GM21723 (cell line): ENCODE data around the gene UBE3D.
A peak's percentile ranks its signal among the peaks of the same experiment; 100 is the strongest.
"Not testable (repeated sequence)": the region's sequence is repeated elsewhere in the genome, so short reads cannot be mapped to it uniquely, and the experiment has no call there.

Experiments used
- ATAC-seq: cut with Tn5 transposase; IDR thresholded peaks from one replicate; pipeline ENCODE4 v1.9.1; 2021; ENCODE audit warnings: mild to moderate bottlenecking, moderate library complexity; ENCODE audit not compliant: unreplicated experiment

Gene UBE3D

DNA sequence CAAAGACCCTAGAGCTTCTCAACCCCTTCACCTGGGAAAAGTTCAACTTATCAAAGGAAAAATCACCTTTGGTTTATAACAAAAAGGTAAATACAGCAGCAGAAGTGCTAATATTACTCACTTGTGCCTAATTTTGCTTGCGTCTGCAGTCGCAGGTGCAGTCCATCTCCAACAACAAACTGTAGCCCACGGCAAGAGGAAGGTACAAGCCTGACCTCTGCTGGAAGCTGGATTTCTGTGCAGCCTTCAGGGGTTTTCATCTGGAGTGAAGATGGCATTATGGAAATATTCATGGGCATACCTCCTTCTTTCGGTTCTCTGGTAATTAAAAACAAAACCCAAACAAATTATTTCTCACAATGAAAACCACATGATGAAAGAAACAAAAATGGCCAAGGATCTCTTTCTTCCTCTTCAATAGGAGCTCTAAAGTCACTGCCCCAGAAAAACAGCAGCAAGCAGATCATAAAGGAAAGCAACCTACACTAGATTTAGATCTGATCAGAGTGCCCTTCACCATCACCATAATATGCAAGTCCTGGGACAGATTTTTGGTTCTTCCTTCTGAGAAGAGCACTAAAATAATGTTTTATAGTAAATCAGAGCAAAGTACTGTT, 7.8 kb downstream of the UBE3D start:
- ATAC-seq = peak; percentile 83

DNA sequence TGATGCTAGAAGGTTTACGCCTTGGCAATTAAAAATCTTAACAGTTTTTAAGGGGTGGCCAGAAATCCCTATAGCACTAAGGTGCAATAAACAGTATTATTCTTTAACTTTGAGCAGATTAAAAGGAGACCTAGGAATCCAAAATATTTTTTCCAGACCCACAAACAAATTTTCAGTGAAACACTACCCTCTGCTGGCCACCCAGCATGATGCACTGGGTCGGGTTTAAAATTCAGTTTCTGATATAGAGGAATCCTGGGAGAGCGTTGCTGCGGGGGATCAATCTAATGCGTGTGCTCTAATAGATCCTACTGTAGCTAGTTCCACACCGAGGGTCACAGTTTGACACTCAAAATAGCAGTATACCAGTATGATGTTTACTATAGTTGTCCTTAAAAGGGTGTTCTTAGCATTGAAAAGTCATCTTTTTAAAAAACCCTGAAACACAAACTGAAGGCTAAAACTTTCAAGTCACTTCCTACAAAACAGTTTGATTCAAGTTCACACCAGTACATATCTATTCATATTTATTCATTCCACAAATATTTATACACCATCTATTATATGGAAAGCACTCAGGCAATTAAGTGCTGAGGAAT, 10.2 kb downstream of the UBE3D start:
- ATAC-seq = no peak

DNA sequence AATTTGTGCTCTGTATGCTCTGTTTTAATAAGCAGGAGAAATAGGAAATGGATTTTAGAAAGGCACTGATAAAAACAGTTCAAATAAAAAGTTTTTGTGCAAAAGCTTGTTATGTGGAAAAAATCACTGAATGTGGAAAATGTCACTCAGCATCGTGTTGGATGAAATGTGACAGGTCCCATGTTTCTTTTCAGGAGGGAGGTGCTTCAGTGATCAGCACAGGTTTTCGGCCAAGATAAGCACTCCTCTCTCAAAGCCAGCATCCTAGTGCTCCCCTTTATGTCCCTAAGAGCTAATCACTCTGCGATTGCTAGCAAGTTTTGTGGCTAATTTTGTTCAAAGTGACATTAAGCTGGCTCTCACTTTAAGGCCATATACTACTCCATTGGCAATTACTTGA, 12.0 kb downstream of the UBE3D start:
- ATAC-seq = no peak

DNA sequence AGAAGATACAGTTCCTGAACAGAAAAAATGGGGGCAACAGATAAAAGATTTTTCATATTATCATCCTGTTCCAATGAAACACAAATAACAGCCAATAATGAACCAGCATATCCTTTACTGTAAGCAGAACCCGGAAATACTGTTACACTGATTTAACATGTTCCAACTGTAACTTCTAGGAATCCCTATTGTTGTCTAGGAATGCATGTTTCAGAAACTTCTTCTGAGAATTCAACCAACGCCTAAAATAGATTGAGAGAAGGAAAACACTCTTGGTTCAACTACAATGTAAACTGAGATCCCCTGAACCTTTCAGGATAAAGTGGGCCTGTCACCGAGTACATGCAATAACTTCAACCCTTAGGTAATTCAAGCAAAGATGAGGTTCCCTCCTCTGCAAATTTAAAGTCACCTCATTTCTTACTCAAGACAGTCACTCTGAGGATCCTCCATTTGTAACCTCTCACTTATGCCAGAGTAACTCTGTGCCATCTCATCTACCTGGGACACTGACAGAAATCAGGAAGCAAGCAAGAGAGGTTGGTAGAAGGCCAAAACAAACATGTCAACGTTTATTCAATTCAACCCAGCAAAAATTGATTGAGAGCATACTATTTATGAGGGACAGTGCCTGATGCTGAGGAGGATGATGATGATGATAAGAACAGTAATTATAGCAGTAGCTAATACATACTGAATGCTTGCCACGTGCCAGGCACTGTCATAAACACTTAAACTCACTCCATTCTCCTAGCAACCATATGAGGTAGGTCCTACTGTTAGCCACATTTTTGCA, 14.1 kb downstream of the UBE3D start:
- no peak for ATAC-seq

DNA sequence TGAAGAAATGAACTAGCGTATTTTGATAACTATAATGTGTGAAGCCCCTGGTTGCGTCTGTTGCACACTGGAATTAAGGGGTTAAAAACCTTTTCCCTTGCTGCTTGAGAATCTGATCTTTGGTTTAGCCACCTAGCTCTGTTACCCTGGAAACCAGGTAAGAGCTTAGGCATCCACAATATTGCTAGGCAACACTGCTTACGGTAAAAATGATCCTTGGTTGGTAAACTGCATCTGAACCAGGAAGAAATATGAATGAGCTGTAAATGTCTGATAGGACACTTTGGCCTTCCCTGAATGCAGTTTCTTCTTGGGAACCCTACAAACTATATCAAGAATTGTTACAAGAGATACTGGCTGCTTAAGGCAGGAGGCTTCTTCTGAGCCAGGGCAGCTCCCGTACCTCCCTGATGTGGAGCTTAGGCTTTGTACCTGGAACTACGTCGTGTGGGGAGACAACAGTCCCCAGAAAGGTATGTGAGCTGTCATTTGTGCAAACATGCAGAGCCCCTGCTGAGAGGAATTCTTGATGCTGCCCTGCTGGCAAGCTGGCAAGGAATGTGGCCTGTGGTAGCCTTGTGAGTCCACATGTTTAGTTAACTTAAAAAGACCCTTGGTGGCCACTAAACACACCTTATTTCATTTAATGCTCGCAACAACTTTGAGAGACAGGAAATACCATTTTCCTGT, 18.4 kb downstream of the UBE3D start:
- no peak for ATAC-seq

DNA sequence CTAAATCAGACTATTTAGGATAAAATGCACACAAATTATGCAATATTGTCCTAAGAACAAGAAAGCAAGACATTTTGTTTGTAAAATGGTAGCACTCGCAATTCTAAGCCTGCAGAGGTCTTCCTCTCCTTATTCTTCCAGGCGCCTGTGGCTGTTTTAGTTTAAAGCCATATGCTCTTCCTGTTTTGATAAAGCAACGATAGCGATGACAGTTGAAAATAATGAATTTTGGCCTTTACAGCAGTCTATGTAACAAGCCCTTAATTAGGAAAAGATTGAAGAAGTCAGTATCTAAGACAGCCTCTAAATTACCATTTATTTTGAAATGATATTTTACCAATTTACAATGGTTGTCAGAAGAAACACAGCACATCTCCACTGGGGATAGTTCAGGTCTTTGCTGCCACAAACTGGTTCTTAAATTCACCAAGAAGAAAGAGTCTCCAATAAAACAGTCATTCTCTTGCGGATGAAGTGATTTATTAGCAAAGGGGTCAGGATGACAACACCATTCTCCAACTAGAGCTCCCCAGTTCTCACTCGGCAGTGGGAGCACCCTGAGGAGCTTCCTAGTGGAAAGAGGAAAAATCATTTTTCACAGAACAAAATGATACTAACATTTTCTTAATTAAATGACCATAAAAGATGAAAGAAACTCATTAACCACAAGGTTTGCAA, 21.4 kb downstream of the UBE3D start:
- no peak for ATAC-seq

DNA sequence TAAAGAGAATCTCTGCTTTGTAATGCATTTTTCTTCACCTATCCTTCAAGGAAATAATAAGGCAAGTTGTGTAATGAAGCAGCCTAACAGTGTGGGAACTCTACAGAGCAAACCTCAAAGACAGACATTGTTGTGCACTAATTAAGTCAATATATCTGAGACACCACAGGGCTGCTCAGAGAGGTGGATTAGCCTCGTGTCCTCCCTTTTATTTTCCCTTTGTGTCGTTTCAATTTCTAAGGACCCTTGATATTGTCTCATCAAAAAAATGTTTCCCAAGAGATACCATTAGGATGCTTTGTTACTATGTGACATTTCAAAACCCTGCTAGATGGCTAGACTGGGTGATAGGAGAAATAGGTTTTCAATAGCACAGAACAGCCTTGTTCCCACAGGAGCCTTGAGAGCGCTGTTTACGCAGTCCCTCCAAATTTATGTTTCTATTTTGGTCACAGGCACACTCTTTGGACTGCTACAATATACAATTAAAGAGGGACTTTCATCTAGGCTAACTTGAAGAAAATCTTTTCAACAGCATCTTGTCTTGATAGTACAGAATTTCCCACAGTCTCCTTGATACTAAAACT, 23.1 kb downstream of the UBE3D start:
- no peak for ATAC-seq

DNA sequence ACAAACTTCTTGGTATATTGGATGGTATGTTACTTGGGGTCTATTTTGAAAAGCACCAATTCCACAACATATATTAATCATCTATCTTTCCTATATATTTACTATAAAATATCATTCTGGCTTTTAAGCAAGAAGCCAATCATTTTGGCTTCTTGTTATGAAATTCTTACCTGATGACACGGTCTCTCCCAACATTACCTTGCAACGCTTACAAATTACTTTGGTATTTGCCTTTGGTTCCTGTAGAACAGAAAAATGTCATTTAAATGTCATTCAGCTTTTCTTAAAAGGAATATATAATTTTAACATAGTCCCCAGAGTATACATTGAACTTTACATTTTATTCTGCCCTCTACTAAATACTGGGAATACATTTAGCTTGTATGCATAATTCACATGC, 27.4 kb downstream of the UBE3D start:
- ATAC-seq = no peak

DNA sequence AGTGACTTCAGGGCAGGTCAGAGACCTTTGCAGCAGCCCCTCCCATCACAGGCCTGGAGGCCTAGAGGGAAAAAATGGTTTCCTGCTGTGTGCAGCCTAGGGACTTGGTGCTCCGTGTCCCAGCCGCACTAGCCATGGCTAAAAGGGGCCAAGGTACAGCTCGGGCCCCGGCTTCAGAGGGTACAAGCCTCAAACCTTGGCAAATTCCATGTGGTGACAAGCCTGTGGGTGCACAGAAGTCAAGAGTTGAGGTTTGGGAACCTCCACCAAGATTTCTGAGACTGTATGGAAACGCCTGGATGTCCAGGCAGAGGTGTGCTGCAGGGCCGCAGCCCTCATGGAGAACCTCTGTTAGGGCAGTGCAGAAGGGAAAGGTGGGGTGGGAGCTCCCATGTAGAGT, 34.0 kb downstream of the UBE3D start:
- no peak for ATAC-seq

DNA sequence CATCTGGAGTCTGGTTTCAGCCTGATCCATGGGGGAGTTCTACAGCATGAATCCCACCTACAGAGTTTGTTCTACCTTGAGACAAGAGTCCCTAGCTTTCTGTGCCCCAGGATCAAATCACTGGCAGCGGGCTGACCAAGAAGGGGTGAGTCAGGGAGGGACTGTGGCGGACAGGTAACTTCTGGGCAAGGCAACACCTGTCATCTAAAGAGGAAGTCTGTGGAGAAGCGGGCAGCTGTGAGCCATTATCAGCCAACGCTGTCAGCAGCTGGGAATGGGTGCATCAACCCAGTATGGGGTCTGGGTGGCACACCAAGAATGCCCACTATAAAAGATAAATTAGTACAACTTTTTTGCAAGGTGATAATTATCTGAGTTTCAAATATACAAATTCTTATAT, 45.9 kb downstream of the UBE3D start:
- ATAC-seq = no peak

DNA sequence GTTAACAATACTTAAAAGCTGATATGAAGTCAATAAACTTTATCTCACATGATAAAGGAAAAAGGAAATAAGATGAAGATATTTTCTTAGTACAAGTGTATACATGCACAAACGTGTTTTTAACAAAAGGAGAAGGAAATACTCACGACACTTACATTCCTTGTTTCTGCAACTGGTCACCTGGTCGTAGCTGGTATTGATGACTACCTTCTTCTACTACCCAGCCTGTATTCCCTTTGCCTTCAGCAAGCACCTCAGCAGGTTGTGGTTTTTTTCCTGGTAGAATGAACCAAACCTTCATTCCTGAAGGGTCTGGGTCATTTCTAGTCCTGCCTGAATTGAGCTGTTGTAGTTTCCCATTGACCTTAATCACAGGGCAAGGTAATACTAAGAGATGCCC, 54.5 kb downstream of the UBE3D start:
- not testable (repeated sequence) for ATAC-seq

DNA sequence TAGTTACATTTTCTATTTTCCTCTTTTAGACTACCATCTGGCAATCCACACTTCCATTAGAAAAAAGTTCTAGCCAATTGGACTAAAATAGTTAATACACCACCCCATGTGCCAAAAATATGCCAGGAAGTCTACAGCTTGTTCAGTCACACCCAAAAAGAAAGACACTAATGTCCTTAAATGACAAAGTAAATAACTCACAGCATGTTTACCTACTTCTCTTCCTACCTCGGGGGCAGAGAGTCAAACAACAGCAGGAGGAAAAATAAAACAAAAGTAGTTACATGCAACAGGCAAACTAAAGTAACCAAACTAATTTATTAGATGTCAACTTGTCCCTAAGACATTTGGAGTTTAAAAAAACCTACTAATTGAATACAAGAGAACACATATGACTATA, 57.0 kb downstream of the UBE3D start:
- ATAC-seq = no peak

DNA sequence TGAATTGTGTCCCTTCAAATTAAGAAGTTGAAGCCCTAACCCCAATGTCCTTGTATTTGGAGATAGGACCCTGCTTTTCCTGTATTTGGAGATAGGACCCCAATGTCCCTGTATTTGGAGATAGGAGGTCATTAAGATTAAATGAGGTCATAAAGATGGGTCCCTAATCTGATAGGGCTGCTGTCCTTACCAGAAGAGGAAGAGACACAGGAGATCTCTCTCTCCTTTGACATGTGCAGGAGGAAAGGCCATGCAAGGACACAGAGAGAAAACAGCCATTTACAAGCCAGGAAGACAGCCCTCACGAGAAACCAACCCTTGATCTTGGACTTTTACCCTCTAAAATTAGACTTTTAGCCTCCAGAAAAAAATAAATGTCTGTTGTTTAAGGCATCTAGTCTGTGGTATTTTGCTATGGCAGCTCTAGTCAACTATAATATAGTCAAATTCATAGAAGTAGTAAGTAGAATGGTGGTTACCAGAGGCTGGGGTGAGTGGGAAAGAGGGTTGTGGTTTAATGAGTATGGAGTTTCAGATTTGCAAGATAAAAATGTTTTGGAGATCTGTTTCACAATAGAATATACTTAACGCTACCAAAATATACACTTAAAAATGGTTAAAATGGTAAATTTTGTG, 59.3 kb downstream of the UBE3D start:
- ATAC-seq = no peak

DNA sequence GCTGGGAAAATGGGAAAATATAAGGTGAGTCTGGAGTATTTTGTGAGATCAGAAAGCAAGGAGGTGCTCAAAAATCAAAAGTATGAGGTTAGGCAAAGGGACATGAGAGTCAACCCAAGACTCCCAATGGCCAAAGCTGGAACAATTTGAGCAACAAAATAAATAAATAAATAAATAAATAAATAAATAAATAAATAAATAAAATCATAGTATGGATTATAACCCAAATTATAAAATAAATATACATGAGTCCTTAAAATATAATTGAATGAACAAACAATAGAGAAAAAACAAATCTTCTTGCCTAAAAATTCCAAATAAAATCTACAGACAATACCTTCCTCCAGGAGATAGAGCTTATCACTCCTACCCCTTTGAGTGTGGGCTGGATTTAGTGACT, 69.5 kb downstream of the UBE3D start:
- no peak for ATAC-seq

DNA sequence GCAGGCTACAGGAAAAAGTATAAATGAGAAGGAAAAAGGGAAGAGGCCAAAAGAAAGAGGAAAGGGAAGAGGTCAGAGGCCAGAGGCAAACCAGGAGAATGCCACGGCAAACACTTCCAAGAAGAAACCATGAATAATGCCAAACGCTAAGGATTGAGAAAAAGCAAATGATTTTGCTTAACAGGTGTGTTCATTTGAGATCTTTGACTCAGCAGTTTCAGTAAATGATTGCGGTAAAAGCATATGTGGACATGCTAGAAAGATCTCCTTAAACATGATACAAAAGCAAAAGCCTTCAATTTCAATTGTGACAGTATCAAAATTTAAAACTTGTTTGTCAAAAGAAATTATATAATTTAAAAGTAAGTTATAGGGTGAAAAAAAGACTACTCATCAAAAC, 70.6 kb downstream of the UBE3D start:
- no peak for ATAC-seq

DNA sequence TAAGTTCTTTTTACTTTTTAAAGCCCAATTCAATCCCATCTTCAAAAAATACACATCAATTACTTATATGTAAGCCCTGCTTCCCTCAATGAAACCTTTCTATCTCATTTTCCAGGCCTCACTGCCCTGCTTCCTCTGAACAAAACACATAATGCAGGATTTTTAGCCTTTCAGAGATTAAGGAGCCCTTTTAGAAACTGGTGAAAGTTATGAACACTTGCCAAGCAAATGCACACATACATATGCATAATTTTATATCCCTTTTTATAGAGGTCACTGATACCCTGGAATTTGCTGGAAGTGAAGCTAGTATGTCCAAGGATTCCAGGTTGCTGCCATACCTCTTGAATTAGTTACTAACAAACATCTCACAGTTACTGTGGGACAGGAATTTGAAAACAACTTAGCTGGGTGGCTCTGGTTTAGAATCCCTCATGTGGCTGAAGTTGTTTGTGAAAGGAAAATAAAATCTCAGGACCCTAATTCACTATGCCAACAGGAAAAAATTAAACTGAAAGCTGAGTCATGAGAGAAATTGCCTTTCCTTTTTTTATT, 75.8 kb downstream of the UBE3D start:
- ATAC-seq = no peak

DNA sequence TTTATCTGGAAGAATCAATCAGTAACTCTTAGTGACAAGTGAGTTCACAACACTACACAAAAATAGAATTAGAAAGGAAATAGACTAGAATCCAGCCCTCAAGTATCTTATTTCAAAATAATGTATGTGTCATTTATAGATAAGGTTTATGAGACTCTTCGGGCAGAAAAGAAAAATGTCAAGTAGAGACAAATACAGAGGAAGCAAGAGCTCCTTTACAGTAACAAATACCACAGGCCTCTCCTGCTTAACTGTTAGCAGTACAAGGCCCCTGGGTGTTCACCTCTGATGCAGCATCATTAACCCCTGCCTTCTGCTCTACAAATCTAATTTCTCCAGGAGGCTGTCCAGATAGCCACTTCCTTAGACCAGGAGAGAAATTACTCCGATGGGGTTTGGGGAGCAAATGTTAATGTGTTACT, 76.7 kb downstream of the UBE3D start:
- no peak for ATAC-seq

DNA sequence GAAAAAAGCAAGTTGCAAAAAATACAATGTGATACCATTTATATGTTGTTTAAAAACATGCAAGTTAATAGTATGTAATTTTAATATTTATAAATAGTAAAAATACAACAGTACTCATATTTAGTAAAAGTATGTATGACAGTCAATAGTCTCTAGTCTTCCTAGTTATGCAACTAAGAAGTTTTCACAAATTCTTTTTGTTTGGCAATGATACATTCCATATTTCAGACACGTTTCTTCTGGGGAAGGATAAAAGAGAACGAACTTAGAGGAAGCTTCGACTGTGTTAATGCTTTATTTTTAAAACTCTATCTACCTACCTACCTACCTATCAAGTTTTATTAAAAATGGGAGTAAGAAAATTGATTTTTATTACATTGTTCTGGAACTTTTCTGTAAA, 77.7 kb downstream of the UBE3D start:
- ATAC-seq = no peak

DNA sequence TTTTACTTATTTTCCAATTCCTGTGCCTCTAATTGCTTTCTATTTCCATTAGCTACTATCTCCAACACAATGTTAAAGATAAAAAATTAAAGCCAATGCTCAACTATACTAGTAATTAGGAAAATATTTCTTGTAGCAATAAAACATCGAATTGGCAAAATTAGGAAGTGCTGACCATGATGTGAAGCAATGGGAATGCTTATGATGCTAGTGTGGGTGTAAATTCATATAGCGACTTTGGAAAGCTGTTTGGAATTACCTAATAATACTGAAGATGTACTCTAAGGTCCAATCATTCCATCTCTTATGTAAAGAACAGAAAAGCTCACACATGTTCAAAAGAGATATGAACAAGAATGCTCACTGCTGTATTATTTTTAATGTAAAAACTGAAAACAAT, 78.2 kb downstream of the UBE3D start:
- no peak for ATAC-seq

DNA sequence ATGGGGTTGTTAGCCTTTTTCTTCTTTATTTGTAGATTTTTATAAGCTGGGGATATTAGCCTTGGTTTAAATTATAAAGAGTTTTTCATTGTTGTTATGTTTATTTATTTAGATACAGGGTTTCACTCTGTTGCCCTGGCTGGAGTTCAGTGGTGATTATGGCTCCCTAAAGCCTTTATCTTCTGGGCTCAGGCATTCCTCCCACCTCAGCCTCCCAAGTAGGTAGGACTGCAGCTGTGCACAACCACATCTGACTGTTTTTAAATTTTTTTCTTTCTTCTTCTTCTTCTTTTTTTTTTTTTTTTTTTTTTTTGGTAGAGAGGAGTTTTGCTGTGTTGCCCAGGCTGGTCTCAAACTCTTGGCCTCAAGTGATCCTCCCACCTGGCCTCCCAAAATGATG, 80.9 kb downstream of the UBE3D start:
- no peak for ATAC-seq
